ENCODE results near the gene CEL.
"Not testable (repeated sequence)": the region's sequence is repeated elsewhere in the genome, so short reads cannot be mapped to it uniquely, and the experiment has no call there.

CEL gene

GRCh38 chr9:133048595-133048994, 13.2 kb upstream of the CEL start:
- DNase-seq (ENCODE audit: low read depth) = no peak

GRCh38 chr9:133049043-133049442, 12.7 kb upstream of the CEL start:
- DNase-seq (ENCODE audit: low read depth) = no peak

- DNase-seq (ENCODE audit: low read depth) = no peak
Observed at GRCh38 chr9:133050142-133050541, 11.6 kb upstream of the CEL start.

- DNase-seq (ENCODE audit: low read depth) = no peak
Observed at GRCh38 chr9:133050781-133051180, 11.0 kb upstream of the CEL start.

- DNase-seq (ENCODE audit: low read depth) = no peak
Observed at GRCh38 chr9:133051281-133051900, 10.4 kb upstream of the CEL start.

GRCh38 chr9:133051966-133052539, 9.7 kb upstream of the CEL start:
- no peak for DNase-seq (ENCODE audit: low read depth)

- no peak for DNase-seq (ENCODE audit: low read depth)
Observed at GRCh38 chr9:133054194-133054890, 7.4 kb upstream of the CEL start.

- DNase-seq (ENCODE audit: low read depth) = no peak
Observed at GRCh38 chr9:133054966-133055365, 6.8 kb upstream of the CEL start.

GRCh38 chr9:133055788-133056420, 5.9 kb upstream of the CEL start:
- no peak for DNase-seq (ENCODE audit: low read depth)

- DNase-seq (ENCODE audit: low read depth) = no peak
Observed at GRCh38 chr9:133056533-133056932, 5.2 kb upstream of the CEL start.

GRCh38 chr9:133057006-133057405, 4.8 kb upstream of the CEL start:
- DNase-seq (ENCODE audit: low read depth) = no peak

- DNase-seq (ENCODE audit: low read depth) = no peak
Observed at GRCh38 chr9:133057553-133057952, 4.2 kb upstream of the CEL start.

GRCh38 chr9:133058071-133058470, 3.7 kb upstream of the CEL start:
- DNase-seq (ENCODE audit: low read depth) = no peak

GRCh38 chr9:133058550-133059320, 3.0 kb upstream of the CEL start:
- no peak for DNase-seq (ENCODE audit: low read depth)

- no peak for DNase-seq (ENCODE audit: low read depth)
Observed at GRCh38 chr9:133059623-133060022, 2.2 kb upstream of the CEL start.

GRCh38 chr9:133060417-133060841, 1.4 kb upstream of the CEL start:
- no peak for DNase-seq (ENCODE audit: low read depth)

GRCh38 chr9:133061019-133061763, 590 bp upstream of the CEL start:
- DNase-seq (ENCODE audit: low read depth) = not testable (repeated sequence)

- not testable (repeated sequence) for DNase-seq (ENCODE audit: low read depth)
Observed at GRCh38 chr9:133062569-133062968, 788 bp downstream of the CEL start.

- no peak for DNase-seq (ENCODE audit: low read depth)
Observed at GRCh38 chr9:133063159-133063499, 1.3 kb downstream of the CEL start.

GRCh38 chr9:133063500-133064231, 1.9 kb downstream of the CEL start:
- DNase-seq (ENCODE audit: low read depth) = no peak

All from activated T-helper 9 cell treated with anti-CD3 and anti-CD28 coated beads, Interleukin-2, amount 50 U/mL, for 16 hours (primary cell).